Endothelial cell (in vitro differentiated cells): ENCODE measurements around the gene ATP13A3. TPM values are rescaled to one million over a fixed set of nuclear protein-coding genes. Genes with fewer than 3 reads are reported as not detected.

Experiments
- DNase-seq: peaks from one replicate; pipeline ENCODE4 v3.0.0; 2021; ENCODE audit warnings: low spot score
- H3K27ac Mint-ChIP-seq: one replicate; pipeline ENCODE4 v1.8.0; 2021; ENCODE audit warnings: mixed read lengths, inconsistent platforms; ENCODE audit not compliant: unreplicated experiment
- H3K27me3 Mint-ChIP-seq: one replicate; pipeline ENCODE4 v1.8.0; 2021; ENCODE audit warnings: mild to moderate bottlenecking, moderate library complexity, mixed read lengths, inconsistent platforms; ENCODE audit not compliant: unreplicated experiment
- H3K36me3 Mint-ChIP-seq: one replicate; pipeline ENCODE4 v1.8.0; 2021; ENCODE audit warnings: mild to moderate bottlenecking, low read depth, mixed read lengths, inconsistent platforms; ENCODE audit not compliant: unreplicated experiment
- H3K4me1 Mint-ChIP-seq: one replicate; pipeline ENCODE4 v1.8.0; 2021; ENCODE audit warnings: mild to moderate bottlenecking, mixed read lengths, inconsistent platforms; ENCODE audit not compliant: unreplicated experiment
- H3K4me3 Mint-ChIP-seq: one replicate; pipeline ENCODE4 v1.8.0; 2021; ENCODE audit warnings: mild to moderate bottlenecking, mixed read lengths, inconsistent platforms; ENCODE audit not compliant: unreplicated experiment
- H3K9me3 Mint-ChIP-seq: one replicate; pipeline ENCODE4 v1.8.0; 2021; ENCODE audit warnings: mixed read lengths, inconsistent platforms; ENCODE audit not compliant: unreplicated experiment
- total RNA-seq: library from RNA; stranded (reverse); fragmentation: NEBNext Ultra II Directional; extraction: Animal tissue kit (Norgen Biotek cat#: 25700); gene quantifications from one replicate; pipeline ENCODE4 v1.2.1, GENCODE V29; 2021; ENCODE audit not compliant: unreplicated experiment
- TF ChIP-seq, protein P1 (sequence below): fragments of 200-600 bp; sonication (generic); IDR thresholded peaks from one replicate; pipeline ENCODE4 v1.5.0; 2021; ENCODE audit warnings: antibody characterized with exemption; ENCODE audit not compliant: unreplicated experiment

Gene ATP13A3
- total RNA-seq, 1 donor from 2014 or later, result 32.1 TPM

- Mint-ChIP-seq H3K27ac (peak overlapping the region; percentile 3), H3K27me3 (peaks cover 6% of the 10 kb centered on the region), H3K4me3 (peak overlapping the region; percentile 26), H3K4me1 (peaks cover 31% of the 10 kb centered on the region), H3K9me3 (no peaks in the 10 kb centered on the region), H3K36me3 (no peaks in the 10 kb centered on the region)
- TF ChIP-seq, protein P1, sequence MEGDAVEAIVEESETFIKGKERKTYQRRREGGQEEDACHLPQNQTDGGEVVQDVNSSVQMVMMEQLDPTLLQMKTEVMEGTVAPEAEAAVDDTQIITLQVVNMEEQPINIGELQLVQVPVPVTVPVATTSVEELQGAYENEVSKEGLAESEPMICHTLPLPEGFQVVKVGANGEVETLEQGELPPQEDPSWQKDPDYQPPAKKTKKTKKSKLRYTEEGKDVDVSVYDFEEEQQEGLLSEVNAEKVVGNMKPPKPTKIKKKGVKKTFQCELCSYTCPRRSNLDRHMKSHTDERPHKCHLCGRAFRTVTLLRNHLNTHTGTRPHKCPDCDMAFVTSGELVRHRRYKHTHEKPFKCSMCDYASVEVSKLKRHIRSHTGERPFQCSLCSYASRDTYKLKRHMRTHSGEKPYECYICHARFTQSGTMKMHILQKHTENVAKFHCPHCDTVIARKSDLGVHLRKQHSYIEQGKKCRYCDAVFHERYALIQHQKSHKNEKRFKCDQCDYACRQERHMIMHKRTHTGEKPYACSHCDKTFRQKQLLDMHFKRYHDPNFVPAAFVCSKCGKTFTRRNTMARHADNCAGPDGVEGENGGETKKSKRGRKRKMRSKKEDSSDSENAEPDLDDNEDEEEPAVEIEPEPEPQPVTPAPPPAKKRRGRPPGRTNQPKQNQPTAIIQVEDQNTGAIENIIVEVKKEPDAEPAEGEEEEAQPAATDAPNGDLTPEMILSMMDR, result no peak
- DNase-seq, result no peak
These were observed 104.5 kb downstream of the ATP13A3 start for GRCh38 chr3:194382196-194382891.

DNA sequence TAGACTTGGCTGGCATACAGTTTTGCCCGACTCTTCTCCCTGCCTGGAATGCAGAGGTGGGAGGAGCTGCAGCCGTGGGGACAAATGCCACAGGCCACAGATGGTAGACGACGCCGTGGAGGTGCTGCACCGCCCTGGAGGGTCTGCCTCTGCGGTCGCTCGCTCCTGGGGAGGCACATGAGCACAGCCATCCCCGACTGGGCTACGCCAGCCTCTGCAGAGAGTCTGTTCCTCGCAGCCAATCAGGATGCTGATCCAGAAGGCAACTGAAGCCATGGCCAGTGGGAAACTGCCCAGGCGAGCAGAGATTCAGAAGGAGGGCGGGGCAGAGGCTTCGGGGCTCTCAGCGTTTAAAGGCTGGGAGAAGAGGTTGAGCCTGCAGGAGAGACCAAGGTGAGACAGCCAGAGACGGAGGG, 105.3 kb downstream of the ATP13A3 start:
- H3K4me3 Mint-ChIP-seq, result no peak overlapping the region

DNA sequence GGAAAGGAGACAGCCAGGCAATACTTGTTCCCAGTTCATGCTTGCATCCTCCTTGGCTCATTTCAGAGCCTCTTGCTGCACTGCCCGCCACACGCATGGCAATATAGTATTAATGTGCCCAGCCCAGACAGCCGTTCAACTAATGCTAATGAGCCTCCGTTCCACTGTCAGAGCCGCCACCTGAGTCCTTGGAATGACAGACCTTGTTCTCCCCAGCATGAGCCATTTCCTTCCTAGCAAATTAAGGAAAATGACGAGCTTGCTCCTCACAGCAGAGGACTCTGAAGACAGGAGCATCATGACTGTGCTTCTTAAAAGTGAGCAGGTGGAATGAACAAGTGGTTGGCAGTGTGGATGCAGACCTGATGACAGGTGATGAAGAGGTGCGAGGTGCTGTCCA, 106.5 kb downstream of the ATP13A3 start:
- TF ChIP-seq, protein P1, result no peak
- Mint-ChIP-seq H3K4me1 (peaks cover 40% of the 10 kb centered on the region), H3K27me3 (peaks cover 4% of the 10 kb centered on the region), H3K36me3 (no peaks in the 10 kb centered on the region), H3K4me3 (no peak overlapping the region), H3K27ac (no peak overlapping the region), H3K9me3 (no peaks in the 10 kb centered on the region)
- DNase-seq, result no peak

More for the DNA sequence above, 105.3 kb downstream of the ATP13A3 start:
- Mint-ChIP-seq H3K27ac (no peak overlapping the region), H3K4me1 (peaks cover 31% of the 10 kb centered on the region), H3K9me3 (no peaks in the 10 kb centered on the region), H3K36me3 (no peaks in the 10 kb centered on the region), H3K27me3 (peaks cover 6% of the 10 kb centered on the region)
- no peak for DNase-seq
- TF ChIP-seq, protein P1, result no peak

- H3K4me1 Mint-ChIP-seq, result peaks cover 42% of the 10 kb centered on the region
- no peak for DNase-seq
- no peak overlapping the region for H3K27ac Mint-ChIP-seq
- no peaks in the 10 kb centered on the region for H3K9me3 Mint-ChIP-seq
- TF ChIP-seq, protein P1, result no peak
- peaks cover 6% of the 10 kb centered on the region for H3K27me3 Mint-ChIP-seq
- H3K4me3 Mint-ChIP-seq, result no peak overlapping the region
- H3K36me3 Mint-ChIP-seq, result no peaks in the 10 kb centered on the region
These were observed 107.2 kb downstream of the ATP13A3 start for GRCh38 chr3:194379651-194380050.

GRCh38 chr3:194379231-194379630, 107.6 kb downstream of the ATP13A3 start:
- Mint-ChIP-seq H3K27me3 (peaks cover 6% of the 10 kb centered on the region), H3K9me3 (no peaks in the 10 kb centered on the region), H3K4me1 (peaks cover 42% of the 10 kb centered on the region), H3K36me3 (no peaks in the 10 kb centered on the region), H3K4me3 (no peak overlapping the region), H3K27ac (no peak overlapping the region)
- no peak for DNase-seq
- TF ChIP-seq, protein P1, result no peak
